Neural cell (in vitro differentiated cells): ENCODE data around the gene PHLPP1. TPM values are rescaled to one million over a fixed set of nuclear protein-coding genes. Genes with fewer than 3 reads are reported as not detected.

Experiments
- H2AFZ ChIP-seq: fragments of 200-600, 300-800 bp; sonication (generic), shearing (Covaris generic); 2 replicates; pipeline ENCODE4 v1.6.0; 2014; ENCODE audit warnings: low read depth, mild to moderate bottlenecking, antibody characterized with exemption, low read length, moderate library complexity
- H3F3A ChIP-seq: fragments of 200-600 bp; shearing (Covaris generic); 2 replicates; pipeline ENCODE4 v1.6.1; 2016; ENCODE audit warnings: mild to moderate bottlenecking, moderate library complexity, mixed read lengths, antibody characterized with exemption, low read length; ENCODE audit not compliant: insufficient read depth, poor library complexity, severe bottlenecking
- H3K27ac ChIP-seq: fragments of 200-600, 300-800 bp; sonication (generic), shearing (Covaris generic); 2 replicates; pipeline ENCODE4 v1.5.1; 2014; ENCODE audit warnings: mild to moderate bottlenecking, low read length, moderate library complexity
- H3K27me3 ChIP-seq: fragments of 300-800, 200-600 bp; sonication (generic), shearing (Covaris generic); 2 replicates; pipeline ENCODE4 v1.6.0; 2014; ENCODE audit warnings: mild to moderate bottlenecking, low read depth, low read length, moderate library complexity; ENCODE audit not compliant: insufficient read depth
- H3K36me3 ChIP-seq: fragments of 300-800, 200-600 bp; sonication (generic), shearing (Covaris generic); 2 replicates; pipeline ENCODE4 v1.5.1; 2014; ENCODE audit warnings: mild to moderate bottlenecking, antibody characterized with exemption, low read length, moderate library complexity; ENCODE audit not compliant: insufficient read depth
- H3K4me2 ChIP-seq: fragments of 300-800, 200-600 bp; sonication (generic), shearing (Covaris generic); 2 replicates; pipeline ENCODE4 v1.6.0; 2014; ENCODE audit warnings: mild to moderate bottlenecking, low read length
- H3K4me3 ChIP-seq: fragments of 300-800, 200-600 bp; sonication (generic), shearing (Covaris generic); 2 replicates; pipeline ENCODE4 v1.5.1; 2014; ENCODE audit warnings: mild to moderate bottlenecking, low read length, moderate library complexity
- H3K79me2 ChIP-seq: fragments of 200-600 bp; shearing (Covaris generic); replicated peaks from 2 replicates; pipeline ENCODE4 v1.6.0; 2014; ENCODE audit warnings: mild to moderate bottlenecking, low read length, moderate library complexity; ENCODE audit not compliant: insufficient read depth
- H3K9ac ChIP-seq: fragments of 300-800, 200-600 bp; sonication (generic), shearing (Covaris generic); 2 replicates; pipeline ENCODE4 v1.6.1; 2016; ENCODE audit warnings: mild to moderate bottlenecking, low read length, mixed read lengths
- H3K9me2 ChIP-seq: fragments of 200-600 bp; shearing (Covaris generic); 2 replicates; pipeline ENCODE4 v1.6.1; 2016; ENCODE audit warnings: mild to moderate bottlenecking, low read length, mixed read lengths; ENCODE audit not compliant: insufficient read depth
- H3K9me3 ChIP-seq: fragments of 200-600, 300-800 bp; sonication (generic), shearing (Covaris generic); 2 replicates; pipeline ENCODE4 v1.6.1; 2016; ENCODE audit warnings: mild to moderate bottlenecking, mixed run types, low read length, moderate library complexity, mixed read lengths
- H4K20me1 ChIP-seq: fragments of 200-600 bp; shearing (Covaris generic); 2 replicates; pipeline ENCODE4 v1.6.1; 2016; ENCODE audit warnings: mild to moderate bottlenecking, mixed run types; ENCODE audit not compliant: insufficient read depth
- EP300 ChIP-seq: fragments of 450-650 bp; conservative IDR thresholded peaks from 2 replicates; pipeline ENCODE4 v1.6.1; 2014; ENCODE audit warnings: antibody characterized with exemption, mild to moderate bottlenecking, moderate library complexity; ENCODE audit not compliant: poor library complexity, severe bottlenecking
- EZH2 ChIP-seq: fragments of 200-600, 300-800 bp; shearing (Covaris generic), sonication (generic); IDR thresholded peaks from 2 replicates; pipeline ENCODE4 v1.6.1; 2014; ENCODE audit warnings: antibody characterized with exemption, low read length, borderline replicate concordance, mild to moderate bottlenecking; ENCODE audit not compliant: insufficient read depth, poor library complexity, severe bottlenecking
- MXI1 ChIP-seq: fragments of 450-650 bp; conservative IDR thresholded peaks from 2 replicates; pipeline ENCODE4 v1.6.1; 2014; ENCODE audit warnings: antibody characterized with exemption, mild to moderate bottlenecking; ENCODE audit not compliant: poor library complexity, severe bottlenecking
- POLR2AphosphoS5 ChIP-seq: IDR thresholded peaks from 2 replicates; pipeline ENCODE4 v1.6.1; 2012
- RAD21 ChIP-seq: fragments of 450-650 bp; conservative IDR thresholded peaks from 2 replicates; pipeline ENCODE4 v1.6.1; 2014; ENCODE audit warnings: antibody characterized with exemption, mild to moderate bottlenecking, moderate library complexity
- SMC3 ChIP-seq: fragments of 450-650 bp; conservative IDR thresholded peaks from 2 replicates; pipeline ENCODE4 v1.6.1; 2014; ENCODE audit warnings: antibody characterized with exemption, mild to moderate bottlenecking, moderate library complexity; ENCODE audit not compliant: poor library complexity
- TAF1 ChIP-seq: IDR thresholded peaks from 2 replicates; pipeline ENCODE4 v1.6.1; 2012; ENCODE audit warnings: low read depth
- polyA plus RNA-seq: library from polyadenylated mRNA; depleted of rRNA; stranded (reverse); fragments of >200 nt; gene quantifications from 2 replicates; pipeline ENCODE4 v1.2.3, GENCODE V29; 2014
- TF ChIP-seq, protein P1 (sequence below): IDR thresholded peaks from 2 replicates; pipeline ENCODE4 v1.6.1; 2012; ENCODE audit warnings: borderline replicate concordance
- TF ChIP-seq, protein P2 (sequence below): fragments of 450-650 bp; IDR thresholded peaks from 2 replicates; pipeline ENCODE4 v1.5.1; 2014; ENCODE audit warnings: antibody characterized with exemption, mild to moderate bottlenecking, moderate library complexity; ENCODE audit not compliant: poor library complexity, severe bottlenecking

The PHLPP1 gene
- polyA plus RNA-seq, 1 donor from 2014 or later = 4.5 TPM

DNA sequence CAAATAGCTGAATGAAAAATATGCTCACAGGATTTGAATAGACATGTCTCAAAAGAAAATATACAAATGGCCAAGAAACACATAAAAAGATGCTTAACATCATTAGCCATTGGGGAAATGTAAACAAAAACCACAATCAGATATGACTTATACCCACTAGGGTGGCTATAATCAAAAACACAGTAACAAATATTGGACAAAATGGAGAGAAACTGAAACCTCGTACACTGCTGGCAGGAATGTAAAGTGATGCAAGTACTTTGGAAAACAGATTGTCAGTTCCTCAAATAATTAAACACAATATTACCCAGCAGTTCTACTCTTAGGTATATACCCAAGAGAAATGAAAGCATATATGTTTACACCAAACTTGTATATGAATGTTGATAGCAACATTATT is 213.0 kb downstream of the PHLPP1 start:
- Histone ChIP-seq H2AFZ (no peak overlapping the region), H3K36me3 (no peaks in the 10 kb centered on the region), H3K9me2 (no peaks in the 10 kb centered on the region), H4K20me1 (no peaks in the 10 kb centered on the region), H3K9me3 (no peaks in the 10 kb centered on the region), H3K27me3 (no peaks in the 10 kb centered on the region), H3K4me2 (no peak overlapping the region), H3K27ac (no peak overlapping the region), H3K4me3 (no peak overlapping the region), H3K79me2 (no peaks in the 10 kb centered on the region), H3K9ac (no peak overlapping the region), H3F3A (no peaks in the 10 kb centered on the region)
- TF ChIP-seq SMC3 = no peak
- TF ChIP-seq, protein P1, sequence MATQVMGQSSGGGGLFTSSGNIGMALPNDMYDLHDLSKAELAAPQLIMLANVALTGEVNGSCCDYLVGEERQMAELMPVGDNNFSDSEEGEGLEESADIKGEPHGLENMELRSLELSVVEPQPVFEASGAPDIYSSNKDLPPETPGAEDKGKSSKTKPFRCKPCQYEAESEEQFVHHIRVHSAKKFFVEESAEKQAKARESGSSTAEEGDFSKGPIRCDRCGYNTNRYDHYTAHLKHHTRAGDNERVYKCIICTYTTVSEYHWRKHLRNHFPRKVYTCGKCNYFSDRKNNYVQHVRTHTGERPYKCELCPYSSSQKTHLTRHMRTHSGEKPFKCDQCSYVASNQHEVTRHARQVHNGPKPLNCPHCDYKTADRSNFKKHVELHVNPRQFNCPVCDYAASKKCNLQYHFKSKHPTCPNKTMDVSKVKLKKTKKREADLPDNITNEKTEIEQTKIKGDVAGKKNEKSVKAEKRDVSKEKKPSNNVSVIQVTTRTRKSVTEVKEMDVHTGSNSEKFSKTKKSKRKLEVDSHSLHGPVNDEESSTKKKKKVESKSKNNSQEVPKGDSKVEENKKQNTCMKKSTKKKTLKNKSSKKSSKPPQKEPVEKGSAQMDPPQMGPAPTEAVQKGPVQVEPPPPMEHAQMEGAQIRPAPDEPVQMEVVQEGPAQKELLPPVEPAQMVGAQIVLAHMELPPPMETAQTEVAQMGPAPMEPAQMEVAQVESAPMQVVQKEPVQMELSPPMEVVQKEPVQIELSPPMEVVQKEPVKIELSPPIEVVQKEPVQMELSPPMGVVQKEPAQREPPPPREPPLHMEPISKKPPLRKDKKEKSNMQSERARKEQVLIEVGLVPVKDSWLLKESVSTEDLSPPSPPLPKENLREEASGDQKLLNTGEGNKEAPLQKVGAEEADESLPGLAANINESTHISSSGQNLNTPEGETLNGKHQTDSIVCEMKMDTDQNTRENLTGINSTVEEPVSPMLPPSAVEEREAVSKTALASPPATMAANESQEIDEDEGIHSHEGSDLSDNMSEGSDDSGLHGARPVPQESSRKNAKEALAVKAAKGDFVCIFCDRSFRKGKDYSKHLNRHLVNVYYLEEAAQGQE = no peak
- no peak for TF ChIP-seq TAF1
- TF ChIP-seq EZH2 = no peak
- TF ChIP-seq, protein P2, sequence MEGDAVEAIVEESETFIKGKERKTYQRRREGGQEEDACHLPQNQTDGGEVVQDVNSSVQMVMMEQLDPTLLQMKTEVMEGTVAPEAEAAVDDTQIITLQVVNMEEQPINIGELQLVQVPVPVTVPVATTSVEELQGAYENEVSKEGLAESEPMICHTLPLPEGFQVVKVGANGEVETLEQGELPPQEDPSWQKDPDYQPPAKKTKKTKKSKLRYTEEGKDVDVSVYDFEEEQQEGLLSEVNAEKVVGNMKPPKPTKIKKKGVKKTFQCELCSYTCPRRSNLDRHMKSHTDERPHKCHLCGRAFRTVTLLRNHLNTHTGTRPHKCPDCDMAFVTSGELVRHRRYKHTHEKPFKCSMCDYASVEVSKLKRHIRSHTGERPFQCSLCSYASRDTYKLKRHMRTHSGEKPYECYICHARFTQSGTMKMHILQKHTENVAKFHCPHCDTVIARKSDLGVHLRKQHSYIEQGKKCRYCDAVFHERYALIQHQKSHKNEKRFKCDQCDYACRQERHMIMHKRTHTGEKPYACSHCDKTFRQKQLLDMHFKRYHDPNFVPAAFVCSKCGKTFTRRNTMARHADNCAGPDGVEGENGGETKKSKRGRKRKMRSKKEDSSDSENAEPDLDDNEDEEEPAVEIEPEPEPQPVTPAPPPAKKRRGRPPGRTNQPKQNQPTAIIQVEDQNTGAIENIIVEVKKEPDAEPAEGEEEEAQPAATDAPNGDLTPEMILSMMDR = no peak
- TF ChIP-seq POLR2AphosphoS5 = no peak
- TF ChIP-seq MXI1 = no peak
- TF ChIP-seq EP300 = no peak
- no peak for TF ChIP-seq RAD21

DNA sequence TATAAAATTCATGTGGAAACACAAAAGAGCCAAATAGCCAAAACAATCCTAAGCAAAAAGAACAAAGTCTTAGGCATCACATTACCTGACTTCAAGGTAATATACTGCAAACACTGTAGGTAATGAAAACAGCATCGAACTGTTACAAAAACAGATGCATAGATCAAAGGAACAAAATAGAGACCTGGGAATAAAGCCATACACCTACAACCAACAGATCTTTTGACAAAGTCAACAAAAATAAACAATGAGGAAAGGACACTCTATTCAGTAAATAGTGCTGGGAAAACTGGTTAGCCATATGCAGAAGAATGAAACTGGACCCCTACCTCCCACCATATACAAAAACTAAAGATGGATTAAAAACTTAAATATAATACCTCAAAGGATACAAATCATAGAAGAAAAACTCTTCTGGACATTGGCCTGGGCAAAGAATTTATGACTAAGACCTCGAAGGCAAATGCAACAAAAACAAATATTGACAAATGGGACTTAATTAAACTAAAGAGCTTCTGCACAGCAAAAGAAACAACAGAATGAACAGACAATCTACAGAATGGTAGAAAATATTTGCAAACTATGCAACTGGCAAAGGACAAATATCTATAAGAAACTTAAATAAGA is 218.0 kb downstream of the PHLPP1 start:
- no peak overlapping the region for H3K4me3 ChIP-seq
- no peak overlapping the region for H2AFZ ChIP-seq
- no peaks in the 10 kb centered on the region for H3K79me2 ChIP-seq
- H3K4me2 ChIP-seq = no peak overlapping the region
- no peaks in the 10 kb centered on the region for H3K9me2 ChIP-seq
- H3K36me3 ChIP-seq = no peaks in the 10 kb centered on the region
- no peak for TF ChIP-seq SMC3
- no peak for TF ChIP-seq POLR2AphosphoS5
- TF ChIP-seq RAD21 = no peak
- no peaks in the 10 kb centered on the region for H3K9me3 ChIP-seq
- H3K27ac ChIP-seq = no peak overlapping the region
- no peak overlapping the region for H3K9ac ChIP-seq
- no peaks in the 10 kb centered on the region for H3F3A ChIP-seq
- no peaks in the 10 kb centered on the region for H3K27me3 ChIP-seq
- no peaks in the 10 kb centered on the region for H4K20me1 ChIP-seq
